Stomach (tissue), 9 donors: ENCODE results near the gene TYK2. TPM values are rescaled to one million over a fixed set of nuclear protein-coding genes. Genes with fewer than 3 reads are reported as not detected.
A peak's percentile ranks its signal among the peaks of the same experiment; 100 is the strongest.
"Not testable (repeated sequence)": the region's sequence is repeated elsewhere in the genome, so short reads cannot be mapped to it uniquely, and the experiment has no call there.

Experiments used
- DNase-seq, 2 donors: peaks; one replicate each; pipeline versions ENCODE4 v3.0.0 to v3.0.0-alpha.2; 2013 to 2019
- H3K27ac ChIP-seq, 5 donors: fragments of 200-600 bp in 4 of 5; sonication (generic) in 4 of 5; one replicate each; pipeline ENCODE4 v1.5.1; 2013 to 2019; ENCODE audit warnings: mild to moderate bottlenecking in 1 of 5, moderate library complexity in 1 of 5
- H3K27me3 ChIP-seq, 3 donors: fragments of 200-600 bp; sonication (generic); one replicate each; pipeline ENCODE4 v1.5.1; 2017 to 2019; ENCODE audit warnings: mixed run types in 1 of 3
- H3K36me3 ChIP-seq, 4 donors: fragments of 200-600 bp; sonication (generic); 1 replicate in 3 of 4; 2 replicates in 1 of 4; pipeline ENCODE4 v1.5.1; 2016 to 2019
- H3K4me1 ChIP-seq, 4 donors: fragments of 200-600 bp; sonication (generic); one replicate each; pipeline ENCODE4 v1.5.1; 2016 to 2019
- H3K4me3 ChIP-seq, 4 donors: fragments of 200-600 bp; sonication (generic) in 3 of 4; one replicate each; pipeline ENCODE4 v1.5.1; 2016 to 2019; ENCODE audit warnings: mild to moderate bottlenecking in 1 of 4
- H3K9me3 ChIP-seq, 4 donors: fragments of 200-600 bp; sonication (generic); one replicate each; pipeline ENCODE4 v1.5.1; 2016 to 2019
- EP300 ChIP-seq: sonication (generic); formaldehyde crosslinking; IDR thresholded peaks from one replicate; pipeline ENCODE4 v1.6.1; 2017; ENCODE audit warnings: antibody characterized with exemption
- POLR2A ChIP-seq, 4 donors: fragments of 450-650 bp; IDR thresholded peaks; one replicate each; pipeline ENCODE4 v1.6.1; 2016; ENCODE audit warnings: antibody characterized with exemption in 4 of 4, control low read depth in 2 of 4, mild to moderate bottlenecking in 1 of 4, moderate library complexity in 1 of 4
- POLR2AphosphoS5 ChIP-seq, 3 donors: sonication (generic); formaldehyde crosslinking; IDR thresholded peaks; one replicate each; pipeline ENCODE4 v1.6.1; 2016; ENCODE audit warnings: antibody characterized with exemption in 3 of 3
- WGBS, 5 donors: extraction: QIAGEN DNeasy Blood & Tissue Kit in 3 of 5; methylation state at CpG; one replicate each; pipeline versions ENCODE4 v1.1.5 to v1.1.7; 2013 to 2018; 5-methylcytosine and 5-hydroxymethylcytosine counted together
- intact Hi-C: fragments of 100-400 bp; cut with DNase I; formaldehyde crosslinking; loops from one replicate; pipeline ENCODE4 v1.15.1; 2023; ENCODE audit warnings: low total_unique reads
- polyA plus RNA-seq, 3 donors: library from polyadenylated mRNA; stranded (reverse); fragments of 200-250 nt; gene quantifications; one replicate each; pipeline ENCODE4 v1.2.3, GENCODE V29; 2013
- total RNA-seq, 5 donors: library from RNA; depleted of rRNA; stranded (reverse); fragments of >200 nt; gene quantifications; one replicate each; pipeline versions ENCODE4 v1.1.0 to v1.2.3, GENCODE V29; 2014 to 2016
- TF ChIP-seq, protein P1 (sequence below), 7 experiments: fragments of 450-650 bp in 4 of 7; fragments of 200-600 bp in 3 of 7; sonication (generic) in 3 of 7; IDR thresholded peaks; one replicate each; pipeline ENCODE4 v1.5.1; 2016 to 2019; ENCODE audit warnings: antibody characterized with exemption in 7 of 7, control low read depth in 2 of 7, mild to moderate bottlenecking in 1 of 7
- donor health status: healthy with polysubstance abuse.
- donor health status: Bipolar disorder and iron deficiency.
- donor health status: healthy.

The TYK2 gene
- total and polyA plus RNA-seq, 8 donors: 45.2 to 365 (median 138) TPM

DNA sequence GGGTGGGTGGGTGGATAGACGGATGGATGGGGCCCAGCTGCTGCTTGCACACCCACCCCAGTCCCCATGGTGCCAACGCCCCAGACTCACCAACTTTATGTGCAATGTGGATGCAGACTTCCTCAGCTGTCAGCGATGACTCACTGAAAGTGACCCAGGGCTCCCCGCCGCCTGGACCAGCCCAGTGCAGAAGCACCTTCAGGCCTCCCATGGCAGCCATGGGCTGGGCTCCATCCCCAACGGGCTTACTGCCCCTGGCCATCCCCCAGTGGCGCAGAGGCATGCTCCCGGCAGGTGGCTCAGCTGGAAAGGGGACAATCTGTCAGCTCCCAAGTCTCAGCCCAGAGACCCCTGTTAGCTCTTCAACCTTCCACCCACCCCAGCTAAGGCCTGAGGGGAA, 2.2 kb downstream of the TYK2 start:
- peaks cover 19 to 53% (median 45%) of the 10 kb centered on the region in 4 donors for H3K36me3 ChIP-seq
- intact Hi-C loops: loop anchor here (10.0 kb wide), 1 partner anchor 53 kb away; no protein-coding TSS in a partner anchor
- WGBS, 5 donors: 94 to 100% (median 96%) methylated on average over 4 to 8 of the region's 8 CpGs
- TF ChIP-seq, protein P1, sequence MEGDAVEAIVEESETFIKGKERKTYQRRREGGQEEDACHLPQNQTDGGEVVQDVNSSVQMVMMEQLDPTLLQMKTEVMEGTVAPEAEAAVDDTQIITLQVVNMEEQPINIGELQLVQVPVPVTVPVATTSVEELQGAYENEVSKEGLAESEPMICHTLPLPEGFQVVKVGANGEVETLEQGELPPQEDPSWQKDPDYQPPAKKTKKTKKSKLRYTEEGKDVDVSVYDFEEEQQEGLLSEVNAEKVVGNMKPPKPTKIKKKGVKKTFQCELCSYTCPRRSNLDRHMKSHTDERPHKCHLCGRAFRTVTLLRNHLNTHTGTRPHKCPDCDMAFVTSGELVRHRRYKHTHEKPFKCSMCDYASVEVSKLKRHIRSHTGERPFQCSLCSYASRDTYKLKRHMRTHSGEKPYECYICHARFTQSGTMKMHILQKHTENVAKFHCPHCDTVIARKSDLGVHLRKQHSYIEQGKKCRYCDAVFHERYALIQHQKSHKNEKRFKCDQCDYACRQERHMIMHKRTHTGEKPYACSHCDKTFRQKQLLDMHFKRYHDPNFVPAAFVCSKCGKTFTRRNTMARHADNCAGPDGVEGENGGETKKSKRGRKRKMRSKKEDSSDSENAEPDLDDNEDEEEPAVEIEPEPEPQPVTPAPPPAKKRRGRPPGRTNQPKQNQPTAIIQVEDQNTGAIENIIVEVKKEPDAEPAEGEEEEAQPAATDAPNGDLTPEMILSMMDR (IDR thresholded peaks at IDR 0.05): no peak
- TF ChIP-seq POLR2AphosphoS5 (IDR thresholded peaks at IDR 0.05): no peak
- H3K9me3 ChIP-seq: no peaks in the 10 kb centered on the region
- no peaks in the 10 kb centered on the region for H3K27me3 ChIP-seq
- H3K27ac ChIP-seq: no peak overlapping the region
- H3K4me3 ChIP-seq: no peak overlapping the region
- DNase-seq: no peak
- peaks cover 10 to 26% (median 19%) of the 10 kb centered on the region in 4 donors for H3K4me1 ChIP-seq

DNA sequence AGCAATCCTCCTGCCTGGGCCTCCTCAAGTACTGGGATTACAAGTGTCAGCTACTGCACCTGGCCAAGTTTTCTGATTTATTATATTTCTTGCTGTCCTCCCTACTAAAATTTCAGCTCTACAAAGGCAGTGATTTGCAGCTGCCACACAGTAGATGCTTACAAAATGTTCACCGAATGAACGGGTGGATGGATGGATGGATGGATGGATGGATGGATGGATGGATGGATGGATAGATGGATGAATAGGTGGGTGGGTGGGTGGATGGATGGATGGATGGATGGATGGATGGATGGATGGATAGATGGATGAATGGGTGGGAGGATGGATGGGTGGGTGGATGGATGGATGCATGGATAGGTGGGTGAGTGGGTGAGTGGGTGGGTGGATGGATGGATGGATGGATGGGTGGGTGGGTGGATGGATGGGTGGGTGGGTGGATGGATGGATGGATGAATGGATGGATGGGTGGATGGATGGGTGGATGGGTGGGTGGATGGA, 3.2 kb downstream of the TYK2 start:
- DNase-seq, H3K27me3 ChIP-seq, H3K9me3 ChIP-seq, H3K27ac ChIP-seq, H3K4me3 ChIP-seq: not testable (repeated sequence)
- intact Hi-C loops: loop anchor here (10.0 kb wide), 1 partner anchor 52 kb away; no protein-coding TSS in a partner anchor
- Histone ChIP-seq H3K4me1 (peaks cover 10 to 26% (median 19%) of the 10 kb centered on the region in 4 donors), H3K36me3 (peaks cover 26 to 61% (median 54%) of the 10 kb centered on the region in 4 donors)
- WGBS, 5 donors: 86 to 100% (median 97%) methylated on average over 2 of the region's 2 CpGs

DNA sequence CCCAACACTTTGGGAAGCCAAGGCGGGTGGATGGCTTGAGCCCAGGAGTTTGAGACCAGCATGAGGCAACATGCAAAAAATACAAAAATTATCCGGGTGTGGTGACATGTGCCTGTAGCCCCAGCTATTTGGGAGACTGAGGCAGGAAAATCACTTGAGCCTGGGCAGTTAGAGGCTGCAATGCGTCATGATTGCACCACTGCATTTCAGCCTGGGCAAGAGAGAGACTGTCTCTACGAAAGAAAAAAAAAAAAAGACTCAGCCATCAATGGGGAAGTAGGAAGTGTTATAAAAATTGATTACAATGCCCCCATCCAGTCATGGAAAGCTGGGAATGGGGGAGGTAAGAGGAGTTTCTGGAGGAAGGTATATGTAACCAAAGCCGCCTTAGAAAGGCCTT, 5.4 kb downstream of the TYK2 start:
- Histone ChIP-seq H3K4me1 (peaks cover 6 to 19% (median 13%) of the 10 kb centered on the region in 4 donors), H3K4me3 (no peak overlapping the region), H3K27ac (no peak overlapping the region), H3K9me3 (no peaks in the 10 kb centered on the region), H3K27me3 (no peaks in the 10 kb centered on the region), H3K36me3 (peaks cover 26 to 83% (median 76%) of the 10 kb centered on the region in 4 donors)
- intact Hi-C loops: loop anchor here (10.0 kb wide), 1 partner anchor 50 kb away; no protein-coding TSS in a partner anchor
- no peak for DNase-seq
- 84 to 90% (median 87%) methylated on average over 5 of the region's 5 CpGs for WGBS, 5 donors
- TF ChIP-seq, protein P1 (IDR thresholded peaks at IDR 0.05): no peak
- TF ChIP-seq EP300 (no peak), POLR2A (IDR thresholded peaks at IDR 0.05) (no peak), POLR2AphosphoS5 (IDR thresholded peaks at IDR 0.05) (no peak)

DNA sequence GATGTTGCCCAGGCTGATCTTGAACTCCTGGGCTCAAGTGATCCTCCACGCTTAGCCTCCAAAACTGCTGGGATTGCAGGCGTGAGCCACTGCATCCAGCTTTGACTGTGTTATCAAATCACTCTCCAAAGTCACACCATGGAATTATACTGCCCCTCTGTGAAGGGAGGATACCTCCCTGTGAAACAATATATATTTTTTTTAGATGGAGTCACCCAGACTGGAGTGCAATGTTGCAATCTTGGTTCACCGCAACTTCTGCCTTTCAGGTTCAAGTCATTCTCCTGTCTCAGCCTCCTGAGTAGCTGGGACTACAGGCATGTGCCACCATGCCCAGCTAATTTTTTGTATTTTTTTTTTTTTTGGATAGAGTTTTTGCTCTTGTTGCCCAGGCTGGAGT, 7.7 kb downstream of the TYK2 start:
- intact Hi-C loops: loop anchor here (10.0 kb wide), 1 partner anchor 48 kb away; no protein-coding TSS in a partner anchor
- peaks cover 46 to 92% (median 91%) of the 10 kb centered on the region in 4 donors for H3K36me3 ChIP-seq

More for the DNA sequence above, 7.7 kb downstream of the TYK2 start:
- TF ChIP-seq, protein P1 (IDR thresholded peaks at IDR 0.05): no peak
- no peak for TF ChIP-seq POLR2AphosphoS5 (IDR thresholded peaks at IDR 0.05)
- no peak for TF ChIP-seq EP300
- TF ChIP-seq POLR2A (IDR thresholded peaks at IDR 0.05): no peak
- DNase-seq: no peak
- Histone ChIP-seq H3K4me1 (no peaks in the 10 kb centered on the region), H3K9me3 (no peaks in the 10 kb centered on the region), H3K4me3 (no peak overlapping the region), H3K27ac (peak overlapping the region in 1 of 5 donors; percentile 35), H3K27me3 (no peaks in the 10 kb centered on the region)
- WGBS, 5 donors: 89 to 98% (median 94%) methylated on average over 3 of the region's 3 CpGs
